HG03571 (cell line): Measurements from ENCODE around the gene NKD1.

Experiments
- ATAC-seq: cut with Tn5 transposase; IDR thresholded peaks from one replicate; pipeline ENCODE4 v1.9.1; 2021; ENCODE audit not compliant: unreplicated experiment

NKD1 gene

DNA sequence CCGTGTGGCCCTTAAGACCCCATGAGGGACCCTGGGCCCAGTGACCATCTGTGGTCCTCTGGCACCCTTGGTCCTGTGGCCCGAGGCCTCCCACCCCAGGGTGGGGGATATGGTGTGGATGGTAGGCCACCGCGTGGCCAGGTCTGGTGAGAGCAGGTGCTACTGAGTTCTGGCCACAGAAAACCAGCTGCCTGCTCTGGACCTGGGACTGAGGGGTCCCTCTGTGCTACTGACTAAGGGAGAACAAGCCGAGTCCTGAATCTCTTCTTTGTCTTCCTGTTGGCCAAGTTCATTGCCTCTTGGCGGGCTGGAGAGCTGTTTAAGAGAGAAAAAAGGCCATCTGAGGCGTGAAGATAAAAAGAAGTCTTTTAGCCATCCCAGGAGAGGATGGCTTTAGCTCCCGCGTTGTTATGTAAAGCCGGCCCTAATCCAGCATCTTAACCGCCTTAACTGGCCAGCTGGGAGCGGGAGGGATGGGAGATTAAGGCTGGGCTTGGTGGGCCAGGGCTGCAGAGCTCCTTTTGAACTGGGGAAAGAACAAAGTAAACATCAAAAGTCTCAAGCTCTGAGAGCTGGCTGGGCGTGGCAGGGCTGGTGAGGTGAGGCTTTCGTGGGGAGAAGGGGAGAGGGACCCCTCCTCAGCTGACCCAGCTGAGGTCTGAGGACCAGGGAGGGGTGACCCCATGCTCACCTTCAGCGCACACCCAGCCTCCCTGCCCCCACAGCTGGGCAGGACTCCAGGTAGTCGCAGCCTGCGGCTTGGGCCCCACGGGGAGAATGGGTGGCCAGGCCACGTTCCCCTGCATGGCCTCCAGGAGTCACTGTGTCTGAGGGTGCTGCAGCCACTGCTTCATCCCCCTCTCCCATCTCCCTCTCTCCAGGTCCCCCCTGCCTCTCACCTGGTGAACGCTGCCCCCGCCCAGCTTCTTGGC lies 62.4 kb downstream of the NKD1 start:
- no peak for ATAC-seq

DNA sequence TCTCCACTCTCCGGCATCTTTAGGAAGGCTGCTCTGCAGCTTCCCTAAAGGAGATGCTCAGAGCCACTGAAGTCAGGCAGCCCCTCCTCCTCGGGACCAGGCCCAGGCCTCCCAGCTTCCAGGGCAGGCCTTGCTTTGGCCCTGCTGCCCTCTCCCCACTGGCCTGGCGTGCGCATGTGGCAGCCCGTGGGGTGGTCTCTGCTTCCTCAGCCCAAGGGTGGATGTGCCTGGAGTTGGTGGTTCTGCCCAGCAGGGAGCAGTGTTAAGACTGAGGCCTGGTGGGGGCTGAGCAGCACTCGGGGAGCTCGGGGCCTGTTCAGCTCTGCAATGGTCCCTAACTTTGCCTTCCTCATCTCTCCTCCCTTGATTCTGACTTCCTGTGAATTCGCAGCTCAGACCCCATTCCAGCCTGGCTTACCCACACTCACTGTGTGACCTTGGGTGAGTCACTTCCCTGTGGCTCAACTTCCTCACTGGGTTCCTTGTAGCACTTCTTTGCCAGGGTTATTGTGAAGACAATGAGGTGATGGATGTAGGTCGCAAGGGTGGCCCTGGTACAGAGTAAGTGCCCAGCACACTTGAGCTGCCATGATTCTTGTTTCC lies 63.2 kb downstream of the NKD1 start:
- no peak for ATAC-seq

- no peak for ATAC-seq
These were observed 64.0 kb downstream of the NKD1 start for GRCh38 chr16:50611995-50612848.

GRCh38 chr16:50612849-50613198 lies 64.6 kb downstream of the NKD1 start:
- ATAC-seq = no peak

- ATAC-seq = no peak
These were observed 65.2 kb downstream of the NKD1 start for GRCh38 chr16:50613281-50613963.

GRCh38 chr16:50613964-50614474 lies 65.8 kb downstream of the NKD1 start:
- ATAC-seq = no peak

DNA sequence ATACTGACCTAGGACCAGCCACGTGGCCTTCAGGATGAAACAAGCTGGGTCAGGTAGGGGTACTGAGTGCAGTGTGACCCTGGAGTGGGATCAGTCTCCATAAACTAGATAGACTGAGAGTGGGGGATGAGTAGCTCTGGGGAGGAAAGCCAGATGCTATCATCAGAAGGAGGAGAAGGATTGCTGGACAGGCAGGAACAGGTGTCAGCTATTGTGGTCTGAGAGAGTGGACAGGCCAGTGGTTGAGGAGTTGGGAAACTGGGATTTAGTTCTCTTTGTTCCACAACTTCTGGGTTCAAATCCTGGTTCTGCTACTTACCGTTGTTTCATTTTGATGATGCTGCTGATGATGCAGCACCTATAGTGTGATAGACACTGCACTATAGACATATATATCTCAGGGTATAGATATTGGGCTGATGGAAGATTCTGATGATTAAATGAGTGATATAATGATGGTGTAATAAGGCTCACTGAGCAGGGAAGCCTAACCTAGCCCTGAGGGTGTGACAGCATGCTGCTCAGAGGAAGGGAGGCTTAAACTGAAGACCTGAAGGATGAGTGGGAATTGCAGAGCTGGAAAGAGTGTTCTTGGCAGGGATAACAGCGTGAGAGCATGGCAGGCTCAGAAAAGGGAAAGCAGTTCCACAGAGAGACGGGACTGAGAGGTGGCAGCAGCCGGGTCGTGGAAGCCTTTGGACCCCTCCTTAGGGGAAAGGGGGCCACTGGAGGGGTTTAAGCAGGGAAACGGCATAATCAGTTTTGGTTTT lies 66.9 kb downstream of the NKD1 start:
- ATAC-seq = no peak

DNA sequence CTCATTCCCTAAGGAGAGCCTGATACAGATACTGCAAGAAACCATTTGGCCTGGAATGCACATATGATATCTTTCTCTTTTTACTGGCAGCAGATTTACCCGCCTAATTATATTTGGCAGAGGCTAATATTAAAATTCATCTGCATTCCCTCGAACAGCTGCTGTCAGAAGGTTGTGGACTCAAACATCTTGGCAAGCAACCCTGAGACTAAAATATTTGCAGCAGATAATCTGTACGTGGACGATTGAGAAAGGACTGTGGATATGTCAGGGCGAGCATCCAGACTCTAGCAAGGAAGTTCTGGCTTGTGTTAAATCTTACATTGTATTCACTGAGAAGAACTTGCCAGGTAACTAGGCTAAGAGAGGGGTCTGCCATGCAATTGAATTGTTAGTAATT lies 67.7 kb downstream of the NKD1 start:
- ATAC-seq = no peak

DNA sequence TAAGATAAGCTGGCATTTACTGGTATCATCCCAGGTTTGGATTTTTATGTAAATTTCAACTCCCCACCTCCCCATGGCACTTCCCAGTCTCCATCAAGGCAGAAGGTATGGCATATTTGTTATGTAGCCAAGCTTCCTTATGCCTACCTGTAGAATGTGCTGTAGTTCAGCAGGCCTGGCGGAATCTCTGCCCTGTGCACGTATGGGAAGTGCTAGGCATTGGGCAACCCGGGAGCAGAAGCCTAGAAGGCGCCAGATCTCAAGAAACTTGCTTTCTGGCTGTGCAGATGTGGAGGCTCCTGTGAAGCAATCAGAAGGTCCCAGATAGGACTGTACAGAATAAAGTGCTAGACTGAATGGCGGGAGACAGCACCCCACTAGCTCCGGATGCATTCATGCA lies 68.2 kb downstream of the NKD1 start:
- no peak for ATAC-seq

DNA sequence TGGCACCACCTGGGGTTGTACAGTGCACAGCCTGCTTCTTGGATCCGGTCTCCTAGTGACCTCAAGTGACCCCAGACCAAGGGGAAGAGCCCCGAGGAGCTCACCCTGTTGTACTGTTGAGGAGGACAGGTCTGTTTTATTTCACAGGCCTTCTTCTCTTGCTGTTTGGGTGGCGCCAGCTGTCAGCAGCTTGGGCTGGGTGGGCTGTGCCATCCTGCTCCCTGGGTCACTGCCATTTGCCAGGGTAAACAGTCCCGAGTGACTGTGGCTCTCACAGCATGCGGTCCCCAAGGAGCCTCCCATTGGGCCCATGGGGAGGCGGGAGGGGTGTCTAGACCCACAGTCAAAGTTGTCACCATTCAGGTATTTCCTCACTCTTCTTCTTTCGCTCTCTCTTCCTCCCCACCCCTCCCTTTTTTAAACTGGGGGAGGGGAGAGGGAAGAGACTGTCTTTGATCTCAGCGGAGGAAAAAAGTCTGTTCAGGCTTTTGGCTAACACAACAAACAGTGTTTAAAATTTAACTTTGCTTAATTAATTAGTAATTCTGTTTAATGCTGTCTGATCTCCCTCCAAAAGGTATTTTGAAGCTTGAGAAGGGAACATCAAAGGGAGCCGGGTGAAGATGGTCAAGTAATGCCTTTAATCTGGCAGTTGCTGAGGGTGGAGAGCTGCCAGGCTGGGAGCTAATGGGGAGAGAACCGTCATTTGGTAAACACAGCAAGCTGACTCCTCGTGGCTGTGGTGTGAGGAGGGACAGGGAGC lies 68.9 kb downstream of the NKD1 start:
- ATAC-seq = no peak

- ATAC-seq = no peak
These were observed 69.5 kb downstream of the NKD1 start for GRCh38 chr16:50617646-50618184.

DNA sequence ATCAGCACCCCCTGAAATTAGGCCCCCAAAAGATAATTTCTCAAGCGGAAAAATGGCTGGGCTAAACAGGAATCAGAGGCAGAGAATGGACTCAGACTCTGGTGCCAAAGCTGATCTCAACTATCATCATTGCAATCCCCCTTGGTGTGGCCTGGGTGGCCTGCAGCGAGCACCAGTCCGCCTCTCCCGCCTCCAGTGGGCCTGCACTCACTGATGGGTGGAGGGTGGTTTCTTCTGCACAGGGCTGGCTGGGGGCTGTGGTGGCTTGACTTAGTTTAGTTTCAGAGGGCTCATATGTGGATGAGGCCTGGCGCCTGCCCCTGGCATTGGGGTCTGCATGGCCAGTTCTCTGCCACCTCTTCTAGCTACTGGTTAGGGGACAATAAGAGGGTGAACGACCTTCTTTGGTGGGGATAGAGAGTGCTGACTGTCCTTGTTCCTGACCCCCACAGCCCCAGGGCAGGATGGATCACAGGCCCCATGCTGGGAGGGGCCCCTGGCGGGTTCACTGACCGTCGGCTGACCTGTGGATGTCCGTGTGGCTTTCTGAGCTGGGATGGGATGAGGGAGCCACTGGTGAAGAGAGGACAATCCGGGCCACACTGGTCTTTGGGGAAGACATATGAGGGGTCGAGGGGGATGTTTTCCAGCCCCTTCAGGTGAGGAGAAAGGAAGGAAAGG lies 70.2 kb downstream of the NKD1 start:
- ATAC-seq = no peak

GRCh38 chr16:50619702-50620491 lies 71.7 kb downstream of the NKD1 start:
- ATAC-seq = no peak

DNA sequence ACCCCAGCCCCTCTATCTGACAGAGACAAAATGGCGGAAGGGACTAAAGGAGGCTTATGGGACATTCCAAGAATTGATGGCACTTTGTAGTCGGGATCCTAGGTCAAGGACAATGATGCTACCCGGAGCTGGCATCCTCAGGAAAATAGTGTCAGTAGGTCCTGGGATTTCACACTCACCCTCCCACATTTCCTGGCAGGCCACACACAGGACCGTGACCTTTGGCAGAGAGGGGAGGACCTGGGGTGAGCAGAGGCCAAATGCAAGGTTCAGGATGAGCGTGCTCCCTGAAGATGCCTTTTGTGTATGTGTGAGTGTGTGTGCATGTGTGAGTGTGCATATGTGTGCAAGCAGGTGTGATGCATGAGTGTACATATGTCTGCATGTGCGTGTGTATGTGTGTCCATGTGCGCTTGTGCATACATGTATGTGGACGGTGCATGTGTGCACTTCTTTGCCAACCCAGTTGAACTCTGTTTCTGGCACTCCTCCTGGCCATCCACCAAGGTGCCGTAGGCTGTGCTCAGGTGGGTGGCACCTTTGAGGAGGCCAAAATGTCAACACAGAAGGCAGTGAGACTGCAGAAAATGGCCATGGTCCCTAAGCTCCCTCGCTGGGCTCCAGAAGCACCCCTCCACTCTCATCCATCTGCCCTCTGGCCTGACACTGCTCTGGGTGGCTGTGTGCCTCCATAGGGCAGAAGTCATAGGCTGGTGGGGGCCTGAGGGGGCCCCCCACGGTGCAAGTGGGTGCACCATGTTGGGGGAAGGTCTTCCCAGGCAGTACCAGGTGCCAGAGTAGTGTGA lies 72.7 kb downstream of the NKD1 start:
- no peak for ATAC-seq

DNA sequence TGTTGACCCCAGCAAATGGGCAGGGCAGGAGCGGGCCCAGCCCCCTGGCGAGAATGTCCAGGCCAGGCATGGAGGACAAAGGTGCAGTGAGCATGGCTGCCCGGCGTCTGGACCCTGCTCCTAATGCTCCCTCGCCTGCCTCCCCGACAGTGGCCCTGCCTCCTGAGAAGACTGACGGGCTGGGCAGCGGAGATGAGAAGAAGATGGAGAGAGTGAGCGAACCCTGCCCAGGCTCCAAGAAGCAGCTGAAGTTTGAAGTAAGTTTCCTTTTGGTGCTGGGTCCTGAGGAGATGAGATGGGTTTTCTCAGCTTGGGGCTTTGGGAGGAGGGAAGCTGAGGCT lies 73.2 kb downstream of the NKD1 start:
- no peak for ATAC-seq

DNA sequence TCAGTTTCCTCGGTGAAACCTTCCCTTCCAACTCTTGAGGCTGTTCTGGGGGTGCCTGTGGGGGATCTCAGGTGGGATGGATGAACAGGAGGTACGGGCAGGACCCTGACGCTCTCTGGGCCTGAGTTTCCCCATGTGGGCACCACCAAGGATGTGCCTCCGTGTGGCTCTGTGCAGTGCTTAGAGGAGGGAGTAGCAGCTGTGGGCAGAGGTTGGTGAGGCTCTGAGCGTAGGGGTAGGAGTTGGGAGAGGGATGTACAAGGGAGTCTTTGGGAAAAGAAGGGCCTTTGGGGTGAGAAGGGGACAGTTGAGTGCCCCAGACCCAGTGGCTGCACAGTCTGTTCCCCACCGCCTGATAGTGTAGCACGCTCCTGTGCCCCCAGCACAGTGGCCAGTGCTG lies 73.8 kb downstream of the NKD1 start:
- no peak for ATAC-seq
